CD4-positive, alpha-beta T cell treated with Interleukin-6 at 100 ng/mL for 8 hours (primary cell): ENCODE results near the gene LNP1.
A peak's percentile ranks its signal among the peaks of the same experiment; 100 is the strongest.
"Not testable (repeated sequence)": the region's sequence is repeated elsewhere in the genome, so short reads cannot be mapped to it uniquely, and the experiment has no call there.

ENCODE experiments used
- DNase-seq: peaks from one replicate; pipeline ENCODE4 v3.0.0-alpha.2; 2020; ENCODE audit warnings: mixed read lengths, low spot score

Gene LNP1

GRCh38 chr3:100429187-100429716 is 27.9 kb downstream of the LNP1 start:
- DNase-seq: no peak

- no peak for DNase-seq
Measured at GRCh38 chr3:100436951-100437350, 35.6 kb downstream of the LNP1 start.

GRCh38 chr3:100437721-100438622 is 36.6 kb downstream of the LNP1 start:
- no peak for DNase-seq

- no peak for DNase-seq
Measured at GRCh38 chr3:100438623-100438974, 37.3 kb downstream of the LNP1 start.

GRCh38 chr3:100440895-100441294 is 39.6 kb downstream of the LNP1 start:
- DNase-seq: peak; percentile 2

GRCh38 chr3:100443690-100444089 is 42.4 kb downstream of the LNP1 start:
- DNase-seq: no peak

GRCh38 chr3:100447067-100447466 is 45.7 kb downstream of the LNP1 start:
- DNase-seq: not testable (repeated sequence)

GRCh38 chr3:100448079-100448478 is 46.7 kb downstream of the LNP1 start:
- no peak for DNase-seq

GRCh38 chr3:100449214-100449613 is 47.9 kb downstream of the LNP1 start:
- DNase-seq: no peak

GRCh38 chr3:100454677-100455076 is 53.3 kb downstream of the LNP1 start:
- no peak for DNase-seq

- DNase-seq: no peak
Measured at GRCh38 chr3:100455841-100456550, 54.7 kb downstream of the LNP1 start.

- no peak for DNase-seq
Measured at GRCh38 chr3:100456745-100457144, 55.4 kb downstream of the LNP1 start.

GRCh38 chr3:100457811-100458210 is 56.5 kb downstream of the LNP1 start:
- DNase-seq: no peak

- DNase-seq: no peak
Measured at GRCh38 chr3:100458814-100459213, 57.5 kb downstream of the LNP1 start.

GRCh38 chr3:100463002-100463401 is 61.7 kb downstream of the LNP1 start:
- DNase-seq: no peak

- DNase-seq: no peak
Measured at GRCh38 chr3:100463646-100464155, 62.4 kb downstream of the LNP1 start.

- no peak for DNase-seq
Measured at GRCh38 chr3:100465892-100466777, 64.8 kb downstream of the LNP1 start.

GRCh38 chr3:100467133-100467532 is 65.8 kb downstream of the LNP1 start:
- no peak for DNase-seq

GRCh38 chr3:100468676-100469075 is 67.3 kb downstream of the LNP1 start:
- no peak for DNase-seq

GRCh38 chr3:100470951-100471350 is 69.6 kb downstream of the LNP1 start:
- no peak for DNase-seq

GRCh38 chr3:100471444-100471843 is 70.1 kb downstream of the LNP1 start:
- no peak for DNase-seq

GRCh38 chr3:100477851-100478360 is 76.6 kb downstream of the LNP1 start:
- not testable (repeated sequence) for DNase-seq
